ENCODE measurements around the gene SPG7. TPM values are rescaled to one million over a fixed set of nuclear protein-coding genes. Genes with fewer than 3 reads are reported as not detected.
A peak's percentile ranks its signal among the peaks of the same experiment; 100 is the strongest.
"Not testable (repeated sequence)": the region's sequence is repeated elsewhere in the genome, so short reads cannot be mapped to it uniquely, and the experiment has no call there.

Gene SPG7
- 10 to 100 TPM; 25.7 to 56.2 (median 44.5) TPM for total RNA-seq
- 100 to 1,000 TPM; 164 to 212 TPM for polyA plus RNA-seq

GRCh38 chr16:89507834-89508590 lies at the start of gene SPG7:
Gene SPG7, plus strand, starts transcription at chr16:89508403. Its CDS starts 15 bp downstream, at chr16:89508418.
- 0% methylated on average over 77 to 90 of the region's 90 CpGs for WGBS, 2 donors
- peak; percentile 77 to 95 (median 90) for DNase-seq
- intact Hi-C loops (cut with DNase I), result loop anchor here in 1 of 3 donors (10.0 kb wide), 1 partner anchor 173 kb away; no protein-coding TSS in a partner anchor
- FAIRE-seq, result no peak
- Histone ChIP-seq H3K36me3 (peaks cover 0 to 15% (median 0%) of the 10 kb centered on the region in 3 donors), H3K9me3 (no peaks in the 10 kb centered on the region), H3K27me3 (no peaks in the 10 kb centered on the region), H3K4me1 (peaks cover 0 to 25% (median 7%) of the 10 kb centered on the region in 3 donors), H3K27ac (peak within 1 kb of the TSS; percentile 81 to 89 (median 86)), H3K4me3 (peak within 1 kb of the TSS; percentile 92 to 95 (median 94))
- TF ChIP-seq CTCF (IDR thresholded peaks at IDR 0.05), result no peak
- ATAC-seq, result peak; percentile 88 to 95 (median 95)

GRCh38 chr16:89458551-89458950 lies 49.7 kb upstream of the SPG7 start:
- WGBS, 2 donors, result 89 to 91% methylated on average over 7 of the region's 7 CpGs
- DNase-seq (no peak), FAIRE-seq (no peak), ATAC-seq (no peak)
- Histone ChIP-seq H3K4me1 (peaks cover 2 to 9% (median 8%) of the 10 kb centered on the region in 3 donors), H3K4me3 (no peak overlapping the region), H3K36me3 (no peaks in the 10 kb centered on the region), H3K9me3 (no peaks in the 10 kb centered on the region), H3K27me3 (no peaks in the 10 kb centered on the region), H3K27ac (no peak overlapping the region)
- intact Hi-C loops (cut with DNase I), result no loop called here
- no peak for TF ChIP-seq CTCF (IDR thresholded peaks at IDR 0.05)

- intact Hi-C loops (cut with DNase I), result no loop called here
- Histone ChIP-seq H3K4me1 (peaks cover 0 to 5% (median 4%) of the 10 kb centered on the region in 3 donors), H3K9me3 (no peaks in the 10 kb centered on the region), H3K27ac (no peak overlapping the region), H3K36me3 (no peaks in the 10 kb centered on the region), H3K27me3 (no peaks in the 10 kb centered on the region), H3K4me3 (no peak overlapping the region)
- FAIRE-seq (no peak), ATAC-seq (no peak), DNase-seq (no peak)
- TF ChIP-seq CTCF (IDR thresholded peaks at IDR 0.05), result no peak
- 79 to 90% methylated on average over 2 of the region's 2 CpGs for WGBS, 2 donors
These were observed 49.2 kb upstream of the SPG7 start for GRCh38 chr16:89458967-89459366.

- DNase-seq (no peak), FAIRE-seq (no peak), ATAC-seq (no peak)
- Histone ChIP-seq H3K27ac (no peak overlapping the region), H3K4me1 (no peaks in the 10 kb centered on the region), H3K36me3 (no peaks in the 10 kb centered on the region), H3K9me3 (no peaks in the 10 kb centered on the region), H3K27me3 (no peaks in the 10 kb centered on the region), H3K4me3 (no peak overlapping the region)
- WGBS, 2 donors, result 88 to 89% methylated on average over 6 of the region's 6 CpGs
- intact Hi-C loops (cut with DNase I), result loop anchor here in 1 of 3 donors (10.0 kb wide), 1 partner anchor 56 kb away; no protein-coding TSS in a partner anchor
- no peak for TF ChIP-seq CTCF (IDR thresholded peaks at IDR 0.05)
These were observed 47.6 kb upstream of the SPG7 start for GRCh38 chr16:89460556-89460955.

- H3K36me3 ChIP-seq, H3K4me1 ChIP-seq, ATAC-seq, H3K9me3 ChIP-seq, DNase-seq, H3K27me3 ChIP-seq, FAIRE-seq, H3K27ac ChIP-seq, H3K4me3 ChIP-seq: not testable (repeated sequence)
- WGBS, 2 donors, result 95% methylated on average over 10 to 15 of the region's 15 CpGs
- intact Hi-C loops (cut with DNase I), result loop anchor here in 1 of 3 donors (10.0 kb wide), 1 partner anchor 57 kb away; no protein-coding TSS in a partner anchor
These were observed 46.3 kb upstream of the SPG7 start for GRCh38 chr16:89461890-89462289.

- 92 to 99% methylated on average over 15 to 30 of the region's 30 CpGs for WGBS, 2 donors
- H3K4me3 ChIP-seq, H3K27ac ChIP-seq, FAIRE-seq, ATAC-seq, H3K9me3 ChIP-seq, H3K36me3 ChIP-seq, H3K4me1 ChIP-seq, DNase-seq, H3K27me3 ChIP-seq: not testable (repeated sequence)
- intact Hi-C loops (cut with DNase I), result loop anchor here in 1 of 3 donors (10.0 kb wide), 1 partner anchor 58 kb away; no protein-coding TSS in a partner anchor
These were observed 45.6 kb upstream of the SPG7 start for GRCh38 chr16:89462639-89463038.

- intact Hi-C loops (cut with DNase I), result loop anchor here in 1 of 3 donors (10.0 kb wide), 1 partner anchor 59 kb away; no protein-coding TSS in a partner anchor
- not testable (repeated sequence) for H3K4me3 ChIP-seq, H3K27ac ChIP-seq, H3K9me3 ChIP-seq, FAIRE-seq, ATAC-seq, H3K36me3 ChIP-seq, H3K27me3 ChIP-seq, DNase-seq, H3K4me1 ChIP-seq
- 19 to 39% methylated on average over 4 to 5 of the region's 5 CpGs for WGBS, 2 donors
These were observed 44.9 kb upstream of the SPG7 start for GRCh38 chr16:89463312-89463711.

All from pancreas (tissue), 10 donors.